Hematopoietic multipotent progenitor cell treated with erythropoietin and hydrocortisone succinate and interleukin-3 and kit ligand, for 4 days (in vitro differentiated cells): ENCODE results near the gene CPB1.

Experiments
- DNase-seq: peaks from one replicate; pipeline ENCODE4 v3.0.0-alpha.2; 2015

Gene CPB1

GRCh38 chr3:148839805-148840204 lies 12.2 kb downstream of the CPB1 start:
- DNase-seq, result no peak

GRCh38 chr3:148840451-148840850 lies 12.8 kb downstream of the CPB1 start:
- peak; percentile 89 for DNase-seq

GRCh38 chr3:148845756-148846395 lies 18.3 kb downstream of the CPB1 start:
- DNase-seq, result peak; percentile 44

- DNase-seq, result no peak
Measured at GRCh38 chr3:148847351-148847750, 19.7 kb downstream of the CPB1 start.

- DNase-seq, result no peak
Measured at GRCh38 chr3:148848410-148848809, 20.8 kb downstream of the CPB1 start.

GRCh38 chr3:148852271-148852992 lies 24.8 kb downstream of the CPB1 start:
- DNase-seq, result no peak

GRCh38 chr3:148853076-148853475 lies 25.5 kb downstream of the CPB1 start:
- peak; percentile 51 for DNase-seq

GRCh38 chr3:148854061-148854460 lies 26.4 kb downstream of the CPB1 start:
- DNase-seq, result no peak

GRCh38 chr3:148856384-148856783 lies 28.8 kb downstream of the CPB1 start:
- DNase-seq, result no peak

- no peak for DNase-seq
Measured at GRCh38 chr3:148857316-148857715, 29.7 kb downstream of the CPB1 start.

GRCh38 chr3:148861277-148861869 lies 33.8 kb downstream of the CPB1 start:
- DNase-seq, result peak; percentile 86

- peak; percentile 31 for DNase-seq
Measured at GRCh38 chr3:148863297-148863696, 35.7 kb downstream of the CPB1 start.

- DNase-seq, result peak; percentile 80
Measured at GRCh38 chr3:148863814-148864213, 36.2 kb downstream of the CPB1 start.

GRCh38 chr3:148865049-148865448 lies 37.4 kb downstream of the CPB1 start, which contains the start of gene CPA3:
Gene CPA3, plus strand, starts transcription at chr3:148865296. Its CDS starts 12 bp downstream, at chr3:148865308.
- peak; percentile 86 for DNase-seq

GRCh38 chr3:148866261-148866660 lies 38.6 kb downstream of the CPB1 start:
- DNase-seq, result no peak

- DNase-seq, result peak; percentile 59
Measured at GRCh38 chr3:148873270-148873927, 45.8 kb downstream of the CPB1 start.

- peak; percentile 31 for DNase-seq
Measured at GRCh38 chr3:148873977-148874376, 46.4 kb downstream of the CPB1 start.

- DNase-seq, result peak; percentile 68
Measured at GRCh38 chr3:148878095-148878494, 50.5 kb downstream of the CPB1 start.

GRCh38 chr3:148879256-148879655 lies 51.6 kb downstream of the CPB1 start:
- no peak for DNase-seq

- peak; percentile 83 for DNase-seq
Measured at GRCh38 chr3:148880681-148881080, 53.1 kb downstream of the CPB1 start.

- DNase-seq, result no peak
Measured at GRCh38 chr3:148881286-148881685, 53.7 kb downstream of the CPB1 start.

GRCh38 chr3:148882288-148882687 lies 54.7 kb downstream of the CPB1 start:
- no peak for DNase-seq

- DNase-seq, result no peak
Measured at GRCh38 chr3:148883163-148883562, 55.6 kb downstream of the CPB1 start.

- no peak for DNase-seq
Measured at GRCh38 chr3:148884261-148884660, 56.6 kb downstream of the CPB1 start.
